Motor neuron (in vitro differentiated cells): ENCODE results near the gene QDPR. TPM values are rescaled to one million over a fixed set of nuclear protein-coding genes. Genes with fewer than 3 reads are reported as not detected.

Experiments used
- ATAC-seq, 8 experiments: fragments of 200-7000 bp; cut with Tn5 transposase; replicated peaks in 6 of 8; 2 replicates each; pipeline ENCODE4 v1.8.0; 2021; ENCODE audit warnings: mild to moderate bottlenecking in 8 of 8, moderate library complexity in 8 of 8
- H3K27ac ChIP-seq, 2 donors: fragments of 250-450 bp; sonication (Bioruptor Pico); 2 replicates each; pipeline ENCODE4 v1.9.0; 2021; ENCODE audit warnings: antibody characterized with exemption in 2 of 2, mild to moderate bottlenecking in 2 of 2, moderate library complexity in 1 of 2
- H3K4me1 ChIP-seq, 2 donors: fragments of 250-450 bp; sonication (Bioruptor Pico); replicated peaks in 1 of 2; 2 replicates each; pipeline ENCODE4 v1.6.1; 2021; ENCODE audit warnings: antibody characterized with exemption in 2 of 2, mild to moderate bottlenecking in 2 of 2, moderate library complexity in 1 of 2
- H3K4me3 ChIP-seq, 5 donors: fragments of 250-450 bp; sonication (Bioruptor Pico); 2 replicates each; pipeline ENCODE4 v1.9.0; 2021; ENCODE audit warnings: antibody characterized with exemption in 5 of 5, mild to moderate bottlenecking in 5 of 5, moderate library complexity in 4 of 5
- WGBS, 10 experiments: fragments of 450-650 bp; shearing (Covaris generic); methylation state at CpG; one replicate each; pipeline ENCODE4 v1.0.0; 2022; 5-methylcytosine and 5-hydroxymethylcytosine counted together
- in situ Hi-C, 9 experiments: fragments of 400-800 bp; cut with MboI; loops; one replicate each; pipeline ENCODE4 v1.15.0; 2021; ENCODE audit warnings: low sequenced_read_pairs in 9 of 9, low pct_unique_long_range_greater_than_20kb in 2 of 9; ENCODE audit not compliant: unreplicated experiment in 9 of 9
- total RNA-seq, 8 experiments: library from RNA; unstranded; fragments of 300-600 nt; gene quantifications; 2 replicates each; pipeline versions ENCODE4 v1.2.3 to v1.2.4, GENCODE V29; 2022

The QDPR gene
- total RNA-seq, 8 experiments from 2014 or later = 8.5 to 25.2 (median 16.3) TPM

DNA sequence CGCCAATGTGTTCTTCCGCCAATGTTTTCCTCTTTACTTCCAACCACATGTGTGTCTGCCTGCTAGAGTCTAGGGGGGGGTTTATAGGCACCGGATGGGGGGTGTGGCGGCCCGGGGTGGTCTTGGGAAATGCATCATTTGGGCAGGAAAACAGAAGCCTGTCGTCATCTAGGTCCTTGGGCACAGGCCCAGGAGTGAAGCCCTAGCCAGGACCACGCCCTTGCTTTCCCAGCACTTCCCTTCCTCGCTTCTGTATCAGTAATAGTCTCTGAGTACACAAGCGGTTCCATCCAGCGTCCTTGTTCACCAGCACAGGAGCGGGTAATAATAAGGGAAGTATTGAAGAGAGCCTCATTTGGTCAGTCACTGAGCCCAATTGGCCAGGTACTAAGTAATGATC lies 74.5 kb downstream of the QDPR start:
- in situ Hi-C loops = loop anchor here in 1 of 9 experiments (25.0 kb wide), 1 partner anchor 1150 kb away; no protein-coding TSS in a partner anchor
- 86 to 100% (median 100%) methylated on average over 1 to 4 of the region's 11 CpGs; no CpG with 5 or more reads in 3 of the 10 experiments for WGBS, 10 experiments
- no peak overlapping the region for H3K4me3 ChIP-seq
- H3K4me1 ChIP-seq = no peaks in the 10 kb centered on the region
- ATAC-seq = peak in 1 of 8 experiments; percentile 42
- no peak overlapping the region for H3K27ac ChIP-seq

GRCh38 chr4:17436750-17437090 lies 75.2 kb downstream of the QDPR start:
- 67 to 100% (median 100%) methylated on average over 2 to 3 of the region's 28 CpGs; no CpG with 5 or more reads in 7 of the 10 experiments for WGBS, 10 experiments
- in situ Hi-C loops = loop anchor here in 1 of 9 experiments (25.0 kb wide), 1 partner anchor 1149 kb away; no protein-coding TSS in a partner anchor

More at GRCh38 chr4:17436750-17437090, 75.2 kb downstream of the QDPR start:
- no peak overlapping the region for H3K4me3 ChIP-seq
- no peak for ATAC-seq
- no peaks in the 10 kb centered on the region for H3K4me1 ChIP-seq
- H3K27ac ChIP-seq = no peak overlapping the region

Other genes starting within 250 kb of the QDPR start
- not detected for gene CLRN2, start 3.1 kb upstream of the QDPR start, total RNA-seq
- gene LAP3, start 65.1 kb upstream of the QDPR start, total RNA-seq = 100 to 1,000 TPM in 2 of 8 experiments, 10 to 100 TPM in 6; 17.6 to 129 (median 55.4) TPM
- gene MED28, start 102.6 kb upstream of the QDPR start, total RNA-seq = 10 to 100 TPM; 21.6 to 58.0 (median 29.2) TPM